ENCODE results near the gene MORN1.

The MORN1 gene

GRCh38 chr1:2315674-2316450, 75.5 kb downstream of the MORN1 start:
- H3K27me3 ChIP-seq (replicated peaks; ENCODE audit: control insufficient read depth, insufficient read depth, low read length, poor library complexity, severe bottlenecking), result no peaks in the 10 kb centered on the region
- H3K4me3 ChIP-seq (ENCODE audit: insufficient read depth, low read depth, low read length, poor library complexity, severe bottlenecking), result peak overlapping the region; percentile 44
- no peak for DNase-seq
- H3K27ac ChIP-seq (ENCODE audit: insufficient read depth, low read length, poor library complexity, severe bottlenecking), result peak overlapping the region; percentile 48
- no peaks in the 10 kb centered on the region for H3K9me3 ChIP-seq (ENCODE audit: control insufficient read depth, low read length)
- peaks cover 37% of the 10 kb centered on the region for H3K4me1 ChIP-seq (ENCODE audit: control insufficient read depth, insufficient read depth, low read length, poor library complexity, severe bottlenecking)
- no peaks in the 10 kb centered on the region for H3K36me3 ChIP-seq (ENCODE audit: control insufficient read depth, insufficient read depth, low read length)

DNA sequence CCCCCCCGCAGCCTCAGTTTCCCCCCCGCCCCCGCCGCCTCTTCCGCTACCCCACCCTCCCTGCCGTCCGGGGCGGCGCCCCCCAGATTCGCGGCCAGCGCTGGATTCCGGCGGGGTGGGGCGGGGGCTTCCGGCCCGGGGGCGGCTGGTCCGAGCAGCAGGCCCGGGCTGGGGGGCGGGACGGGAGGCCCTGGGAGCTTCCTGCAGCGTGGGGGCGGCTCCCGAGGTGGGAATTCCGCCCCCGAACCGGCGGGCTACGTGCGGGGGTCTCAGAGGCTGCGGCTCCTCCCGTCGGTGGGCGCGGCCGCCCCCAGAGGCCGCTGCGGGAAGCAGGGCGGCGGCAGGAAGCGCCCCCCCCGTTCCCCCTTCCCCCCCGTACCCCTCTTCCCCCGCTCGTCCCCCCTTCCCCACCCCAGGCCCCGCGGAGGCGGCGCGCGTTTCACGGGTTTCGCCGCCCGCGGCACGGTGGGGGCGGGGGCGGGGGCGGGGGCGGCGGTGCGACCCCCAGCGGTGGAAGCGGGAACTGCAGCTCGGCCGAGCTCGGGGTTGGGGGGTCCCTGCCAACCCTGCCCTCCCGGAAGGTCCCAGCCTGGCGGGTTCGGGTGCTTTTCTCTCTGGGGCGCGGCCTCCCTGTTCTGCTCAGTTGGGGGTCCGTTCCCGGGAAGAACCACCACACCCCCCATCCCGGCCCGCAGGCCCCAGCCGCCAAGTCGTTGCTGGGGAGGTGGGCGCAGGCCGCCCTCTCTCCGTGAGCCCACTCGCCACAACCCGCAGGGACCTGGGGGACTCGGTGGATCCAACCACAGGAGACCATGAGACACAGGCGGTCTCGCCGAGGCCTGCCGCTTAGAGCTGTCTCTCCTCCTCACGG, 76.3 kb downstream of the MORN1 start:
- DNase-seq, result peak; percentile 44 to 56 (median 47)
- Histone ChIP-seq H3K4me1 (ENCODE audit: control insufficient read depth, insufficient read depth, low read length, poor library complexity, severe bottlenecking) (peaks cover 37% of the 10 kb centered on the region), H3K36me3 (ENCODE audit: control insufficient read depth, insufficient read depth, low read length) (no peaks in the 10 kb centered on the region), H3K9me3 (ENCODE audit: control insufficient read depth, low read length) (no peaks in the 10 kb centered on the region), H3K27ac (ENCODE audit: insufficient read depth, low read length, poor library complexity, severe bottlenecking) (peak overlapping the region; percentile 53), H3K27me3 (replicated peaks; ENCODE audit: control insufficient read depth, insufficient read depth, low read length, poor library complexity, severe bottlenecking) (no peaks in the 10 kb centered on the region), H3K4me3 (ENCODE audit: insufficient read depth, low read depth, low read length, poor library complexity, severe bottlenecking) (peak overlapping the region; percentile 44)

DNA sequence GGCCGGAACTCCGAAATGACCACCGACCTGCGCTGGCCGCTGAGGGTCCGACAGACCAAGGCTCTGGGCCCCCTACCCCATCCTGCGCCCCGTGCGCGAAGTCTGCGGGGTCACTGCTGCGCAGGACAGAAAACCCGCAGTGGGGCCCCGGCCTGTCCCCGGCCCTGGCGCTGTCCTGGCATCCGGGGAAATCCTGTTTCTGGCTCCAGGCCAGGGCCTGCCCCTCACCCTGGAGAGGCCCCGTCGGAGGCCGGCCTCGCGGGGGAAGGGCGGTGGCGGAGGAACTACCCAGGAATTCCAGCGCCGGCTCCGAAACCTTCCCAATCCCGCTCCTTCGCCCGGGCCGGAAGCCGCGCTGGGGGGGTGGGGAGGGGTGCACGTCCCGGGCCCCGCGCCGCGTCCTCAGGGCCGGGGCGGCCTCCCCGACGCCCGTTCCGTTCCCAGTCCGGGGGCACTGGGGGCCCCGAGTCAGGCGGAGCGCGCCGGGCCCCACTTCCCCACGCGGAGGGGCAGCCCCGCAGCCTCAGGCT, 77.0 kb downstream of the MORN1 start:
- Histone ChIP-seq H3K9me3 (ENCODE audit: control insufficient read depth, low read length) (no peaks in the 10 kb centered on the region), H3K27ac (ENCODE audit: insufficient read depth, low read length, poor library complexity, severe bottlenecking) (peak overlapping the region; percentile 53), H3K27me3 (replicated peaks; ENCODE audit: control insufficient read depth, insufficient read depth, low read length, poor library complexity, severe bottlenecking) (no peaks in the 10 kb centered on the region), H3K36me3 (ENCODE audit: control insufficient read depth, insufficient read depth, low read length) (peaks cover under 1% of the 10 kb centered on the region), H3K4me1 (ENCODE audit: control insufficient read depth, insufficient read depth, low read length, poor library complexity, severe bottlenecking) (peaks cover 37% of the 10 kb centered on the region), H3K4me3 (ENCODE audit: insufficient read depth, low read depth, low read length, poor library complexity, severe bottlenecking) (no peak overlapping the region)
- peak in 1 of 3 donors; percentile 34 for DNase-seq

DNA sequence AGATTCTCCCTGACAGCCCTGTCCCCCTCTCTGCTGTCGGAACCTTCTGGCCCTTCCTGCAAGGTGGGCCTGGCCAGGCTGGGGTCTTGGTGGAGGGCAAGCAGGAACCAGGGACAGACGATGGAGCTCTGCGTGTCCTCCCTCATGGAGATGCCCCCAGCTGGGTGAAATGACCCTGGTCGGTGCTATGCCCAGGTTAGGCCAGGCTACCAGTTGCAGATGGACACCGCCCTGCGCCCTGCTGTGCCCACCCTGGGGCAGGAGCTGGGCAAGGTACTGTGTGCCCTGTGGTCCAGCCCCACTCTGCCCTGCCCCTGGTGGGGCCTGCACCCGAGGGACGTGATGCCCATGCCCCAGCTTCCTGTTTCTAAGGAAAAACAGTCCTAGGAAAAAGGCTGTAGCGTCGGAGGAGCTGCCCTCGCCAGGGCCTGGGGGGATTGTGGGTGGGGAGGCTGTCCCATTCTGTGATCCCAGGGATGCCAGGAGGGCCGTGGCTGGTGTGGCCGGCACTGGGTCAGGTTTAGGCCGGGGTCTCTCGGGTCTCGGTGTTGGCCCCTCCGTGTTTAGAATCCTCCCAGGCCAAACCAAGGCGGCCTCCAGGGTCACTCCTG, 77.6 kb downstream of the MORN1 start:
- no peak overlapping the region for H3K4me3 ChIP-seq (ENCODE audit: insufficient read depth, low read depth, low read length, poor library complexity, severe bottlenecking)
- DNase-seq, result no peak
- no peaks in the 10 kb centered on the region for H3K9me3 ChIP-seq (ENCODE audit: control insufficient read depth, low read length)
- peaks cover 6% of the 10 kb centered on the region for H3K36me3 ChIP-seq (ENCODE audit: control insufficient read depth, insufficient read depth, low read length)
- H3K27me3 ChIP-seq (replicated peaks; ENCODE audit: control insufficient read depth, insufficient read depth, low read length, poor library complexity, severe bottlenecking), result no peaks in the 10 kb centered on the region
- peak overlapping the region; percentile 53 for H3K27ac ChIP-seq (ENCODE audit: insufficient read depth, low read length, poor library complexity, severe bottlenecking)
- peaks cover 37% of the 10 kb centered on the region for H3K4me1 ChIP-seq (ENCODE audit: control insufficient read depth, insufficient read depth, low read length, poor library complexity, severe bottlenecking)

DNA sequence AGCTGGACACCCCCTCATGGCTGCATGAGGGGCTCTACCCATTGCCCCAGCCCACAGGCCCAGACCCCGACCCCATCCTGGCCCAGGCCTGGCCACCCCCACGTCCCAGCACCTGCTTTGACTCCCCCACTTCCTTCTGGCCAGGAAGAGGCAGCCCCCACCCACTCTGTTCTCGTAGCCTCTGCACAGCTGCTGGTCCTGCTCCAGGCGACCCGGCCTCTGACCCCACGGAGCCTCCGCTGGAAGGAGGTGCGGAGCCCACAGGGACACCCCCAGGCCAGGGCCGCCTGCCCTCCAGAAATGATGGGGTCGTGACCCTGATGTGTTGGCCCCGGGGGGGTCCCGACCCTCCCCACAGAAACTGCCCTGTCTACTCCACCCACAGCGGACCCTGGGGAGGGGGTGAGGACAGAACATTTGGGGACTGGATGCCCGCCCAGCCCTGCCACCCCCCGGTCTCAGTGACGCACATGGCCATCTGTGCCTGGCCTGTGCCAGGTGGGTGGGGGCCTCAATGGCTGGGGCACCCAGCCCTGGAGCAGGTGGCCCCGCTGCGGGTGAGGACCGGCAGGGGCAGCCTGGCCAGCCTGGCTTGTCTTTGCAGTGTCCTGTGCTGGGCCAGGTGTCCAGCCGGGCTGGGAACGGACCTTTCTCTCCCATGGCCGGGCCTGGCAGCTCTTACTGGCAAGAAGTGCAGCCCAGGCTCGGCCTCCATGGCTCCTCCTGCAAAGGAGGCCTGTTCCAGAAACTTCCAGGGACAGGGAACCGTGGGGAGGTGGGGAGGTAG, 78.6 kb downstream of the MORN1 start:
- Histone ChIP-seq H3K27me3 (replicated peaks; ENCODE audit: control insufficient read depth, insufficient read depth, low read length, poor library complexity, severe bottlenecking) (no peaks in the 10 kb centered on the region), H3K4me3 (ENCODE audit: insufficient read depth, low read depth, low read length, poor library complexity, severe bottlenecking) (no peak overlapping the region), H3K9me3 (ENCODE audit: control insufficient read depth, low read length) (no peaks in the 10 kb centered on the region), H3K36me3 (ENCODE audit: control insufficient read depth, insufficient read depth, low read length) (peaks cover 17% of the 10 kb centered on the region), H3K27ac (ENCODE audit: insufficient read depth, low read length, poor library complexity, severe bottlenecking) (peak overlapping the region; percentile 58), H3K4me1 (ENCODE audit: control insufficient read depth, insufficient read depth, low read length, poor library complexity, severe bottlenecking) (peaks cover 37% of the 10 kb centered on the region)
- no peak for DNase-seq

DNA sequence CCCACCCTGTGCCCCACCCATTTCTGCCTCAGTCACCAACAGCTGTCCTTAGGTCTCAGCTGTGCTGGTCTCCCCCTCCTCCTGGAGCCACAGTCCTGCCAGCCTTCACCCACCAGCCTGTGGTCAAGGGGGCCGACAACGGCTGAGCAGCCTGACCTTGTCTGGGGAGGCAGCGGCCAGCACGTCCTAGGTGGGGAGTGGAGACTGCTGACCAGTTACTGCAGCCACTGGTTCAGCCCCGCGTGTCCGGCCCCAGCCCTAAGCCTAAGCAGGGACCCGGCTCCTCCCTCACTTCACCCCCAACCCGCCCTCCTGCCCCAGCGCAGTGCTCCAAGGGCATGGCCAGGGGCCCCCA, 79.2 kb downstream of the MORN1 start:
- H3K4me3 ChIP-seq (ENCODE audit: insufficient read depth, low read depth, low read length, poor library complexity, severe bottlenecking), result no peak overlapping the region
- peaks cover 22% of the 10 kb centered on the region for H3K36me3 ChIP-seq (ENCODE audit: control insufficient read depth, insufficient read depth, low read length)
- H3K27ac ChIP-seq (ENCODE audit: insufficient read depth, low read length, poor library complexity, severe bottlenecking), result peak overlapping the region; percentile 58
- no peaks in the 10 kb centered on the region for H3K27me3 ChIP-seq (replicated peaks; ENCODE audit: control insufficient read depth, insufficient read depth, low read length, poor library complexity, severe bottlenecking)
- H3K9me3 ChIP-seq (ENCODE audit: control insufficient read depth, low read length), result no peaks in the 10 kb centered on the region
- DNase-seq, result no peak
- H3K4me1 ChIP-seq (ENCODE audit: control insufficient read depth, insufficient read depth, low read length, poor library complexity, severe bottlenecking), result peaks cover 37% of the 10 kb centered on the region

GRCh38 chr1:2311184-2312032, 79.9 kb downstream of the MORN1 start:
- H3K27ac ChIP-seq (ENCODE audit: insufficient read depth, low read length, poor library complexity, severe bottlenecking), result peak overlapping the region; percentile 58
- DNase-seq, result peak in 2 of 3 donors; percentile 40 to 46
- peaks cover 37% of the 10 kb centered on the region for H3K4me1 ChIP-seq (ENCODE audit: control insufficient read depth, insufficient read depth, low read length, poor library complexity, severe bottlenecking)
- no peak overlapping the region for H3K4me3 ChIP-seq (ENCODE audit: insufficient read depth, low read depth, low read length, poor library complexity, severe bottlenecking)
- H3K27me3 ChIP-seq (replicated peaks; ENCODE audit: control insufficient read depth, insufficient read depth, low read length, poor library complexity, severe bottlenecking), result no peaks in the 10 kb centered on the region
- no peaks in the 10 kb centered on the region for H3K9me3 ChIP-seq (ENCODE audit: control insufficient read depth, low read length)
- peaks cover 30% of the 10 kb centered on the region for H3K36me3 ChIP-seq (ENCODE audit: control insufficient read depth, insufficient read depth, low read length)

DNA sequence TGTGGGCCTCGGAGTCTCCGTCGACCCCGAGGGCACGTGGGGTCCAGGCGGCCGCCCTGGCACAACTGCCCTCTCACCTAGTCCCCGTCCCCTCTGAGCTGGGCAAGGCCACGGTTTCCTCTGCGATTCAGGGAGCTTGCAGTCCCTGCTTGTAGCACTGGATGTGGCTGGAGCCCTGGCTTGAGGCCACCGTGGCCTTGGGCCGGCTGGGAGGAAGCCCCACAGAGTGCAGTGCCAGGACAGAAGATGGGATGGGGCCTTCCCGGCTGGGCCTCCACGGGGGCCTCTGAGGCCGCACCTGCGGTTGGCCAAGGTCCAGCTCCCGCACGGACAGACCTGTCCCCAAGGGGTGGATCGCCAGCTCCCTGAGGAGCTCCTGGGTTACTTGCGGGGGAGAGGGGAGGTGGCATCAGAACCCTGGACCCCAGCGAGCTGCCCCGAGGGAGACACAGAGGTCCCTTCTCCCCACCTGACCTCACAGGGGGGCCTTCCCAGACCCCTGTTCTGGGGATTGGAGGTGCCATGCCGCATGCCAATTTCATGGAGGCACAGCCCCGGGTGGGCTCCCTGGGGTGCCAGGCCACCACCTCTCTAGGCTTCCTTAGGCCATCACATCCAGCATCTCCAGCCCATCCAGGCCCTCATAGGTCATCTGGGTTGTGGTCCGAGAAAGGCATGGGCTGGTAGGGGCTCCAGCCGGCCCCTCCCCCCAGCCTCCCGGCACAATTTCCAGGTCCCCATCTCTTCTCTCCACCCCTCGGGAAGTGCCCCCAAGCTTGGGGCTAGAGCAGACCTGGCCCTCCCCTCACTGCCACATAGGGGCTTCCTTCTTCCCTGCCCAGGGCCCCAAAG, 80.8 kb downstream of the MORN1 start:
- Histone ChIP-seq H3K4me3 (ENCODE audit: insufficient read depth, low read depth, low read length, poor library complexity, severe bottlenecking) (no peak overlapping the region), H3K9me3 (ENCODE audit: control insufficient read depth, low read length) (no peaks in the 10 kb centered on the region), H3K36me3 (ENCODE audit: control insufficient read depth, insufficient read depth, low read length) (peaks cover 38% of the 10 kb centered on the region), H3K27me3 (replicated peaks; ENCODE audit: control insufficient read depth, insufficient read depth, low read length, poor library complexity, severe bottlenecking) (no peaks in the 10 kb centered on the region), H3K4me1 (ENCODE audit: control insufficient read depth, insufficient read depth, low read length, poor library complexity, severe bottlenecking) (peaks cover 34% of the 10 kb centered on the region), H3K27ac (ENCODE audit: insufficient read depth, low read length, poor library complexity, severe bottlenecking) (no peak overlapping the region)
- DNase-seq, result no peak

Data from effector memory CD4-positive, alpha-beta T cell (primary cell).